ENCODE results near the gene FAM83E. TPM values are rescaled to one million over a fixed set of nuclear protein-coding genes. Genes with fewer than 3 reads are reported as not detected.
"Not testable (repeated sequence)": the region's sequence is repeated elsewhere in the genome, so short reads cannot be mapped to it uniquely, and the experiment has no call there.

Gene FAM83E
- total and polyA plus RNA-seq, 10 of the 15 experiments (the other 5 are each of a cell fraction or from before 2014, with no cell fraction given), result 0.14 to 2.5 (median 0.33) TPM; not detected in 4

GRCh38 chr19:48657828-48658227 is 43.0 kb upstream of the FAM83E start:
- SMC1A ChIA-PET (ENCODE audit: uncharacterized antibody, unreplicated experiment); FAIRE-seq; H3K27me3 ChIP-seq (replicated peaks in 1 of 2; ENCODE audit: control insufficient read depth in 2 of 2, insufficient read depth in 2 of 2, low read length in 1 of 2); DNase-seq (ENCODE audit: low read depth, low spot score); H2AFZ ChIP-seq (ENCODE audit: control insufficient read depth, low read depth, low read length); H3K9ac ChIP-seq (ENCODE audit: control insufficient read depth, insufficient read depth, low read length); H3K27ac ChIP-seq (ENCODE audit: control insufficient read depth, insufficient read depth); ATAC-seq; in situ Hi-C loops (cut with MboI); H3K4me2 ChIP-seq (ENCODE audit: control insufficient read depth, insufficient read depth); BruUV-seq (replicated peaks); H3K79me2 ChIP-seq (ENCODE audit: control insufficient read depth, insufficient read depth, low read length); H3K4me1 ChIP-seq (ENCODE audit: control insufficient read depth, insufficient read depth, low read length); POLR2A ChIA-PET; intact Hi-C loops (cut with micrococcal nuclease; ENCODE audit: unreplicated experiment); H4K20me1 ChIP-seq (ENCODE audit: control insufficient read depth, insufficient read depth); RAD21 ChIA-PET (ENCODE audit: unreplicated experiment); H3K9me3 ChIP-seq (replicated peaks; ENCODE audit: control insufficient read depth, insufficient read depth, low read length); H3K4me3 ChIP-seq; H3K36me3 ChIP-seq (ENCODE audit: control insufficient read depth in 2 of 2, insufficient read depth in 2 of 2, low read length in 1 of 2): not testable (repeated sequence)
- CTCF ChIA-PET, result interaction anchor here (0.9 to 1.1 kb wide), 3 partner anchors 12 to 323 kb away, joined by 3 to 5 read pairs (median 3); partner anchors contain the start of gene CA11
- 76% methylated on average over 5 of the region's 5 CpGs for WGBS (ENCODE audit: insufficient coverage, insufficient replicate concordance, low lambda C conversion rate, missing lambda C conversion rate)

DNA sequence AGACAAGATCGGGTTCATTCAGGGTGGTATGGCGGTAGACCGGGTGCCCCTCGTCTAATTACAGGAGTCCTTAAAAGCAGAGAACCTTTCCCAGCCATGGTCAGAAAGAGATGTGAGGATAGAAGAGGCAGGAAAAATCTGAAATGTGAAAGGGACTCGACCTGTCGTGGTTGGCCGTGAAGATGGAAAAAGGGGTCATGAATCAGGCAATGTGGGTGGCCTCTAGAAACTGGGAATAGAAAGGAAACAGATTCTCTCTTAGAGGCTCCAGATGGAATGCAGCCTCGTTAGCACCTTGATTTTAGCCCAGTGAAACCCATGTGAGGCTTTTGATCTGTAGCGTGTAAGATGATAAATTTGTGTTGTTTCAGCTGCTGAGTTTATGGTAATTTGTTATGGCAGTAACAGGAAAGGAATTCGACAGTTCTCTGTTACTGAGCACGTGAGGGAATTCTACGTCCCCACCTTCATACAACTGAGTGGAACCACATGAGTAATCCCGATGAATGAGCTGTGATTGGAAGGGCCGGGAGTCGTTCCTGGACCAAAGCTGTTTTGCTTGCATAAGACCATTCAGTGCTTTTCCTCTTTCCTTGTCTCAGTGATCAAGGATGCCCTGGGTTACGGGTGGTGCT is 42.1 kb upstream of the FAM83E start:
- Histone ChIP-seq H2AFZ (ENCODE audit: control insufficient read depth, low read depth, low read length) (no peak overlapping the region), H4K20me1 (ENCODE audit: control insufficient read depth, insufficient read depth) (no peaks in the 10 kb centered on the region), H3K79me2 (ENCODE audit: control insufficient read depth, insufficient read depth, low read length) (no peaks in the 10 kb centered on the region), H3K27me3 (replicated peaks in 1 of 2; ENCODE audit: control insufficient read depth in 2 of 2, insufficient read depth in 2 of 2, low read length in 1 of 2) (no peaks in the 10 kb centered on the region), H3K4me3 (no peak overlapping the region), H3K36me3 (ENCODE audit: control insufficient read depth in 2 of 2, insufficient read depth in 2 of 2, low read length in 1 of 2) (no peaks in the 10 kb centered on the region), H3K4me1 (ENCODE audit: control insufficient read depth, insufficient read depth, low read length) (peaks cover 11% of the 10 kb centered on the region), H3K9me3 (replicated peaks; ENCODE audit: control insufficient read depth, insufficient read depth, low read length) (no peaks in the 10 kb centered on the region; the same call in 2 of the 3 replicates), H3K9ac (ENCODE audit: control insufficient read depth, insufficient read depth, low read length) (no peak overlapping the region), H3K27ac (ENCODE audit: control insufficient read depth, insufficient read depth) (no peak overlapping the region), H3K4me2 (ENCODE audit: control insufficient read depth, insufficient read depth) (no peak overlapping the region)
- DNase-seq (ENCODE audit: low read depth, low spot score) (no peak), ATAC-seq (no peak), FAIRE-seq (no peak)
- ChIA-PET SMC1A (ENCODE audit: uncharacterized antibody, unreplicated experiment) (no interaction called here), CTCF (interaction anchor here (1.1 to 1.8 kb wide), 2 partner anchors 11 to 18 kb away, joined by 3 to 6 read pairs; partner anchors contain the start of gene CA11), POLR2A (interaction anchor here (0.6 kb wide), 1 partner anchor 7 kb away, joined by 3 read pairs; no protein-coding TSS in a partner anchor), RAD21 (ENCODE audit: unreplicated experiment) (no interaction called here)
- 53% methylated on average over 16 of the region's 16 CpGs for WGBS (ENCODE audit: insufficient coverage, insufficient replicate concordance, low lambda C conversion rate, missing lambda C conversion rate)
- intact Hi-C loops (cut with micrococcal nuclease; ENCODE audit: unreplicated experiment), result no loop called here
- in situ Hi-C loops (cut with MboI), result no loop called here
- no TSS peak for BruUV-seq (replicated peaks)
- TF ChIP-seq SMARCA5 (IDR thresholded peaks at IDR 0.05) (no peak), ZNF274 (IDR thresholded peaks at IDR 0.05; ENCODE audit: insufficient read depth, insufficient read length) (no peak), NFIC (IDR thresholded peaks at IDR 0.05; ENCODE audit: low read depth, low read length) (no peak), CBX3 (IDR thresholded peaks at IDR 0.05; ENCODE audit: borderline replicate concordance, low read depth) (no peak), POLR2AphosphoS5 (IDR thresholded peaks at IDR 0.05; ENCODE audit: low read length) (no peak), ZNF384 (IDR thresholded peaks at IDR 0.05; ENCODE audit: borderline replicate concordance, low read depth, low read length) (no peak), SIX5 (IDR thresholded peaks at IDR 0.05; ENCODE audit: low read depth, low read length, severe bottlenecking) (no peak), RBBP5 (conservative IDR thresholded peaks at IDR 0.05) (no peak), ZBTB33 (IDR thresholded peaks at IDR 0.05) (no peak)
- TF ChIP-seq, protein P1, sequence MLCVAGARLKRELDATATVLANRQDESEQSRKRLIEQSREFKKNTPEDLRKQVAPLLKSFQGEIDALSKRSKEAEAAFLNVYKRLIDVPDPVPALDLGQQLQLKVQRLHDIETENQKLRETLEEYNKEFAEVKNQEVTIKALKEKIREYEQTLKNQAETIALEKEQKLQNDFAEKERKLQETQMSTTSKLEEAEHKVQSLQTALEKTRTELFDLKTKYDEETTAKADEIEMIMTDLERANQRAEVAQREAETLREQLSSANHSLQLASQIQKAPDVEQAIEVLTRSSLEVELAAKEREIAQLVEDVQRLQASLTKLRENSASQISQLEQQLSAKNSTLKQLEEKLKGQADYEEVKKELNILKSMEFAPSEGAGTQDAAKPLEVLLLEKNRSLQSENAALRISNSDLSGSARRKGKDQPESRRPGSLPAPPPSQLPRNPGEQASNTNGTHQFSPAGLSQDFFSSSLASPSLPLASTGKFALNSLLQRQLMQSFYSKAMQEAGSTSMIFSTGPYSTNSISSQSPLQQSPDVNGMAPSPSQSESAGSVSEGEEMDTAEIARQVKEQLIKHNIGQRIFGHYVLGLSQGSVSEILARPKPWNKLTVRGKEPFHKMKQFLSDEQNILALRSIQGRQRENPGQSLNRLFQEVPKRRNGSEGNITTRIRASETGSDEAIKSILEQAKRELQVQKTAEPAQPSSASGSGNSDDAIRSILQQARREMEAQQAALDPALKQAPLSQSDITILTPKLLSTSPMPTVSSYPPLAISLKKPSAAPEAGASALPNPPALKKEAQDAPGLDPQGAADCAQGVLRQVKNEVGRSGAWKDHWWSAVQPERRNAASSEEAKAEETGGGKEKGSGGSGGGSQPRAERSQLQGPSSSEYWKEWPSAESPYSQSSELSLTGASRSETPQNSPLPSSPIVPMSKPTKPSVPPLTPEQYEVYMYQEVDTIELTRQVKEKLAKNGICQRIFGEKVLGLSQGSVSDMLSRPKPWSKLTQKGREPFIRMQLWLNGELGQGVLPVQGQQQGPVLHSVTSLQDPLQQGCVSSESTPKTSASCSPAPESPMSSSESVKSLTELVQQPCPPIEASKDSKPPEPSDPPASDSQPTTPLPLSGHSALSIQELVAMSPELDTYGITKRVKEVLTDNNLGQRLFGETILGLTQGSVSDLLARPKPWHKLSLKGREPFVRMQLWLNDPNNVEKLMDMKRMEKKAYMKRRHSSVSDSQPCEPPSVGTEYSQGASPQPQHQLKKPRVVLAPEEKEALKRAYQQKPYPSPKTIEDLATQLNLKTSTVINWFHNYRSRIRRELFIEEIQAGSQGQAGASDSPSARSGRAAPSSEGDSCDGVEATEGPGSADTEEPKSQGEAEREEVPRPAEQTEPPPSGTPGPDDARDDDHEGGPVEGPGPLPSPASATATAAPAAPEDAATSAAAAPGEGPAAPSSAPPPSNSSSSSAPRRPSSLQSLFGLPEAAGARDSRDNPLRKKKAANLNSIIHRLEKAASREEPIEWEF (IDR thresholded peaks at IDR 0.05; ENCODE audit: insufficient replicate concordance, low read depth, low read length), result no peak

Measured in GM12878 (cell line).